Mucosa of stomach (tissue), 1 donor: Measurements from ENCODE around the gene OR2V2.

Experiments
- H3K27me3 ChIP-seq: one replicate; pipeline ENCODE4 v1.7.0; 2013; ENCODE audit warnings: mild to moderate bottlenecking, low read length; ENCODE audit not compliant: control insufficient read depth, insufficient read depth
- H3K36me3 ChIP-seq: one replicate; pipeline ENCODE4 v1.7.0; 2013; ENCODE audit warnings: low read length; ENCODE audit not compliant: control insufficient read depth, insufficient read depth
- H3K4me1 ChIP-seq: one replicate; pipeline ENCODE4 v1.7.0; 2013; ENCODE audit warnings: mild to moderate bottlenecking, low read length; ENCODE audit not compliant: control insufficient read depth, insufficient read depth
- H3K4me3 ChIP-seq: one replicate; pipeline ENCODE4 v1.7.0; 2013; ENCODE audit warnings: low read length
- H3K9ac ChIP-seq: one replicate; pipeline ENCODE4 v1.7.0; 2013; ENCODE audit warnings: mild to moderate bottlenecking, low read length, moderate library complexity
- H3K9me3 ChIP-seq: one replicate; pipeline ENCODE4 v1.7.0; 2013; ENCODE audit warnings: mild to moderate bottlenecking, low read length, moderate library complexity; ENCODE audit not compliant: control insufficient read depth
- donor health status: Pancreatic carcinoma.

The OR2V2 gene

DNA sequence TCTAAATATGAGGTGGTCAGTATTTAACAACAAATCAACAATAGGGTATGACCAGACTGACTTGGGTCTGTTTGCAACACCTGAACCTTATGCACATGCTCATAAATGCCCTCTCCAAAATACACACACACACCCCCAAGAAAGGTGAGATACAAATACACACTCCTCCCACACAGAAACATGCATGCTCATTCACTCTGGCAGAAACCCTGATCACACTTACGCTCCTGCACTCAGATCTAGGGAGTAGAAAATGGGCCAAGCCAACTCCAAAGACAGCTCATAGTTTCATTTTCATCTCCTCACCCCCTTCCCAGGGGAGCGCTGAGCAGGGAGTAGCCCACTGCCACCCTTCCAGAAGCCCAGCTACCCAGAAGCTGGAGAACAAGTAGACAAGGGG, 46.3 kb downstream of the OR2V2 start:
- H3K27me3 ChIP-seq = no peaks in the 10 kb centered on the region
- H3K9ac ChIP-seq = no peak overlapping the region
- peaks cover 20% of the 10 kb centered on the region for H3K4me1 ChIP-seq

DNA sequence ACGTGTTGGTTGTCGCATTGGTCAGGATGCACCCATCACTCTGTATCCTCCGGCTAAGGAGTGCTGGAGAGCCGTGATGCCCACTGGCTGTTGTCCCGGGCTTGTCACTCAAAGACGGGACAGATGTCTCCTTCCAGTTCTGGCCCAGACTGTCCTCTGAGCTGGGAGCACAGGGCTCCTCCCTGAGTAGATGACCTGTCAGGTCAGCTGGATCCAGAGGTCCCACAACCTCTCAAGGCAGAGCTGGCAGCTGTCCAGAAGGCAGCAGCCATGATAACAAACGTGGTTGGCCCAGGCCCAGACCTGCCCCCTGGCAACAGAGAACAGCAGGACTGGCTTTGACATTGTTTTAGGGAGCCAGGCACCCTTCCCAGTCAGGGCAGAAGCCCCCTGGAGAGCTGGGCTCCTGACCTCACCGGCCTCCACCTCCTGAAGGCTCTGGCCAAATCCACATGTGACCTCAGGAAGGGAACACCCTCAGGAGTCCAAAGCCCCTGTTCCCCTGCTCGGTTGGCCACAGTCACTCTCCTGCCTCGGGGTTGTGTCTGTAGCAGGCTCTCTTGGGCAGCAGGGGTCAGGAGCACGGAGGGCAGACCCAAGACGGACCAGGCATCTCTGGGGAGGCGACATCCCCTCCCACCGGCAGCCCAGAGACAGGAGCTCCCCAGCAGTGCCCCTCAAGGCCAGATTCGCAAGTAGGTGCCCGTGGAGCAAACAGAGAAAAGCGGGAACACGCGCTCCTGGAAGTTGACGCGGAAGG, 47.3 kb downstream of the OR2V2 start:
- no peak overlapping the region for H3K9ac ChIP-seq
- no peaks in the 10 kb centered on the region for H3K36me3 ChIP-seq
- no peak overlapping the region for H3K4me3 ChIP-seq
- no peaks in the 10 kb centered on the region for H3K27me3 ChIP-seq
- H3K4me1 ChIP-seq = peaks cover 16% of the 10 kb centered on the region
- H3K9me3 ChIP-seq = no peaks in the 10 kb centered on the region

More for the DNA sequence above, 46.3 kb downstream of the OR2V2 start:
- Histone ChIP-seq H3K4me3 (no peak overlapping the region), H3K36me3 (no peaks in the 10 kb centered on the region), H3K9me3 (no peaks in the 10 kb centered on the region)

DNA sequence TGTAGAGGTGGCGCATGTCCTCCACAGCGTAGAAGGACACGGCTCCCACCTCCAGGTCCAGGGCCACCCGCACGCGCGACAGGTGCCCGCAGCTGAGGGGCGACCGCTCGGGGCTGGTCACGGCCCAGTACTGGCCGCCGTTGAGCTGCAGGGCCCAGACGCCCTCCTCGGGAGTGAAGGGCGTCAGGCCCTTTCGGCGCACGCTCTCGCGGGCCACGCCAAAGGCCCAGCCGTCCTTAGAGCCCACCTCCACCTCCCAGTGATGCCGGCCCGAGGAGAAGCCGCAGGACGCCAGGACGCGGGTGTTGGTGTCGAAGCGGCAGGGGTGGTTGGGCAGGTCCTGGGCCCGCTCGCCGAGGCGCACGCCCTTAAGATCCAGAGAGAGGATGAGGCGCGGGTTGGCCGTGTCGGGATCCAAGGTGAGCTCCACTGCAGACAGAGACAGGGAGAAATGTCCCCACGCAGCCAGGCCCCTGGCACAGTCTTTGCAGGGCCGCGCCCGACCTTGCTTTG, 47.9 kb downstream of the OR2V2 start:
- Histone ChIP-seq H3K4me3 (no peak overlapping the region), H3K36me3 (no peaks in the 10 kb centered on the region), H3K9me3 (no peaks in the 10 kb centered on the region)

DNA sequence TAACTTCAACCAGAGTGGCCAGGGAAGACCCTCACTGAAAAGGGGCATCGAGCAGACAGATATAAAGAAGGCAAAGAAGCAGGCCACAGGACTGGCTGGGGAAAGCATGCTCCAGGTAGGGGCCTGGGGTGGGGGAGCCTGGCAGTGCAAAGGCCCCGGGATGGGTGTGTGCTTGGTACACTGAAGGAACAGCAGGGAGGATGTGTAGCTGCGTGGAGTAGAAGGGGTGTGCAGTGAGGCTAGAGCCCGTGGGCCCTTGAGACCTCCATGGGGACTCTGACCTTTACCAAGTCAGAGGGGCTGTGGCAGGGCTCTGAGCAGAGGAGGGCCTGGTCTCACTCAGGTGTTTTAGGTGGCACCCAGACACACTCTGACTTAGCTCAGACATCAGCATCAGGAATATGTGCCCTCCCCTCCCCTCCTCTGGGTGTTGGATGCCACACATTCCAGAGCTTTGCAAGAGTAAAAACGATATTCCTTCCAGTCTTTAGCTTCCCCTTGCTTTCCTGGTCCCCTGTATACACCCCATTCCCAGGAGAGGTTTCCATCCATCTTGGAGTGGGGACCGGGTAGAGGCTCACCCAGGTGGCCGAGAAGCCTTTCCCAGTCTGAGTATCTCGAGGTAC, 50.1 kb downstream of the OR2V2 start:
- Histone ChIP-seq H3K4me3 (no peak overlapping the region), H3K27me3 (no peaks in the 10 kb centered on the region), H3K4me1 (peaks cover 13% of the 10 kb centered on the region), H3K9ac (no peak overlapping the region), H3K9me3 (no peaks in the 10 kb centered on the region), H3K36me3 (no peaks in the 10 kb centered on the region)

More for the DNA sequence above, 47.9 kb downstream of the OR2V2 start:
- peaks cover 16% of the 10 kb centered on the region for H3K4me1 ChIP-seq
- H3K27me3 ChIP-seq = no peaks in the 10 kb centered on the region
- H3K9ac ChIP-seq = no peak overlapping the region

DNA sequence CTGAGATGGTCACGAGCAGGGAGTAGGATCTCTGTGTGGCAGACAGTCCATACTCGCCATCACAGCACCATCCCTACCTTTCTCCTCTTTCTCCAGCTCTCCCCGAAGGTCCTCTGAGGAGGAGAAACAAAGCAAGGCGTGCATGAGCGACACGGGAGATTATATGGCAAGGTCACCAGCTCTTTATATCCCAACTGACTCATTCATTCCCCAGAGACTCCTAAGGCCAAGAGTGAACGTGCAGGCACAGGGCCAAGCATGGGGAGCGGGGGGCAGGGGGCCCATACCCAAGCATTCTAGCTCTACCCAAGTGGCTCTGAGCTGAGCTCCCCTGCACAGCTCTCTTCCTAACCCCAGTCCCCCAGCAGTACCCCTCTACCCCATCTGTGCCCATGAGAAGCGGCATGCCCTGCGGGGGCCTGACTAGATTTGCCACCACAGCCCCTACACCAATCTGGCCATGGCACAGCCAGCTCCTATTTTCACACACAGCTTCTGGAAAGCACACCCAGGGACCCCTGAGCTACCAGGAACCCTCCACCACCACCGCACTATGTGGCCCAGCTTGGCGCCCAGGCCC, 50.8 kb downstream of the OR2V2 start:
- no peak overlapping the region for H3K4me3 ChIP-seq
- no peaks in the 10 kb centered on the region for H3K9me3 ChIP-seq
- H3K4me1 ChIP-seq = peaks cover 13% of the 10 kb centered on the region
- no peaks in the 10 kb centered on the region for H3K36me3 ChIP-seq
- H3K27me3 ChIP-seq = no peaks in the 10 kb centered on the region
- no peak overlapping the region for H3K9ac ChIP-seq

DNA sequence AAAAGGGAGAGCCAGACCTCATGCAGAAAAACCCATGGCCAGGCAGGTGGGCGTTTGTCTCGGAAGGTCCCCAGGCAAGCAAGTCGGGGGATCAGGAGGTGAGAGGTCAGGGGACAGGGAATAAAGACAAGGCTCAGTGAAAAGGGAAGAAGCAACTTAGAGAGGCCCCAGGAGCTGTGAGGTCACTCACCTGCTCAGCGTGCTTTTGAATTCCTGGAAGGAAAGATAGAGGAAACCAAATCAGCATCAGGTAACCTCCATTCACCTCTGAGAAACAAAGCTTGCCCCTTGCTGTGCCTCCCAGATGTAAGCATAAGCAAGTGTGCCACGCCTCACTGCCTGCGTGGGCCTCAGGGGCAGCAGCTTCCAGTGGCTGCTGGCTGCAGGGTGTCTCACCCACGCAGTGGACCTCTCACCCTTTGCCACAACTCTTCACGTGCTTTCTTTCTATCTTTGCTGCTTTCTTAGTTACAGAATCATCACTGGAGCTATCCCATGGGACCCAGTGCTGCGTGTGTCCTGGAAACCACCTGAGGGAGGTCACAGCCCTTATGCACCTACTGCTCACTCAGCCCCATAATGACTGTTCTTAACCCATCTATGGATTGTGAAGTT, 51.6 kb downstream of the OR2V2 start:
- Histone ChIP-seq H3K9me3 (no peaks in the 10 kb centered on the region), H3K4me1 (peaks cover 19% of the 10 kb centered on the region), H3K4me3 (no peak overlapping the region), H3K9ac (no peak overlapping the region), H3K36me3 (no peaks in the 10 kb centered on the region), H3K27me3 (peaks cover 8% of the 10 kb centered on the region)

DNA sequence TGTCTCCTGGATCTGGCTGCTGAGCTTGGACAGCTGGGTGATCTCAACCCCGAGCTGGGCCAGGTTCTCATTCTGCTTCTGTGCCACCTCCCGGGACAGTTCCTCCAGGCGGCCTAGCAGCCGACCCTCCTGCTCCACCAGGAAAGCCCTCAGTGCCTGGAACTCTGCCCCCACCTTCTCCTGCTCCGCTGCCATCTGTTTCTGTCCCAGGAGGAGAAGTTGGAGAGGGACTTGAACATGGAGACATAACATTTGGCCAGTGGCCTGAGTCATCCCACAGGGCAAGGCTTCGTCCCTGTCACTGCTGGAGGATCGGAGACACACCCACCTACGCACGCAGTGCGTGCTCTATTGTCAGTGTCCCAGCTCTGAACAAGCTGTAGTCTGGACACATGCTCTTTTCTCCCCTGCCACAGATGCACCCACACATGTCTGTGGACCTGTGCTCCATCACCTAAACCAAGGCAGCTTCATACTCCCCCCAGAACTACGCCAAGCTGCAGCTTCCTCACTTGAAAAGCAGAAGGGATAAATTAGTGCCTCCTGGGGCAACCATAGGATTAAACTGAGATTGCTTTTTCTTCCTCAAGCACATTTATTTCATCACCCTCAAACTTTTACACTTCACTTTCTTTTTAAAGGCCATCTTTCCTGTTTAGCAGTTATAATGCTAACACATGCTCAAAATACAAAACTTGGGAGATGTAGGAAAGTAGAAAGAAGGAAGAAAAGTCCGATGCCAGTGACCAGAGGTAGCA, 52.7 kb downstream of the OR2V2 start:
- no peak overlapping the region for H3K9ac ChIP-seq
- H3K4me1 ChIP-seq = peaks cover 23% of the 10 kb centered on the region
- peaks cover 14% of the 10 kb centered on the region for H3K27me3 ChIP-seq
- no peak overlapping the region for H3K4me3 ChIP-seq
- no peaks in the 10 kb centered on the region for H3K36me3 ChIP-seq
- H3K9me3 ChIP-seq = no peaks in the 10 kb centered on the region

DNA sequence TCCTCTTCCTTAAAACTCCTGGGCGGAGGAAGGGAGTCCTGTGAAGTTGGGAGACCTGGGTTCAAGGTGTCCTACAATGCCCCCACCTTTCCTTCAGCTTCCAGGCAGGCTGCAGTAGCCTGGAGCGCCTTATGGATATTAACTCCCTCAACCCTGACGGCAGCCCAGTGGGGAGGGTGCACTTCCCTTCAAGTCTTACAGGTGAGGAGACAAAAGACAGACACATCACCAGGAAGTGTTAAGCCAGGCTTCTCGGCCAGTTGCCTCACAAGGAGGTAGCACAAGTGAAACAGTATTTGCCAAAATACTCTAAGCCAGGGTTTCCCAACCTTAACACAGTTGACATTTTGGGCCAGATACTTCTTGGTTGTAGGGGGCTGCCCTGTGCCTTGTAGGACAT, 53.4 kb downstream of the OR2V2 start:
- Histone ChIP-seq H3K4me3 (no peak overlapping the region), H3K9ac (no peak overlapping the region), H3K27me3 (peaks cover 22% of the 10 kb centered on the region), H3K9me3 (no peaks in the 10 kb centered on the region), H3K4me1 (peaks cover 29% of the 10 kb centered on the region), H3K36me3 (no peaks in the 10 kb centered on the region)

DNA sequence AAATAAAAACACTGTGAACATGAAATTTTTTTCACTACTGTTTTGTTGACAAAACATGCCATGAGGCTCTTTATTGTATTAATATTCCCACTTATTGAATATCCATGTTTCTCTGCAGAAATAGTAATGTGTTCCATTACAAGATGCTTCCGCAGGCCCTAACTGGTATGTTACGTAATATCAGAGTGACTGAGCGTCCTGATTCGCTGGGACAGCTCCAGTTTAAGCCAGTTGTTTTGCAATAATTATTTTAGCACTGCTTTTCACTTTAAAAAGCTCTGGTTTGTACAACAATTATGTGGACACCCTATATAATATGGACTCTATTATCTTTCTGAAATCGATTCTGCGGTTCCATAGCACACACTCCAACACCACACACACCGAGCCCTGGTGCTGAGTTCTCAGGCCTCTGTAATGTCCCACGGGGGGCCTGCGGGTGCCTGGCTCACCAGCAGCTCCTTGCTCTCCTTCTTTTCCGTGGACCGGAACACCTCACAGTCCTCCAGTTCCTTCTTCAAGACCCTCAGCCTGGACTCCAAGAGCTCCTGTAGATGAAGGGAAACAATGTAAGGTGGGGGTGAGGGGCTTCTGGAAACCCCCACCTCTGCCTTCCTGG, 55.8 kb downstream of the OR2V2 start:
- Histone ChIP-seq H3K9ac (no peak overlapping the region), H3K4me1 (peaks cover 37% of the 10 kb centered on the region), H3K4me3 (no peak overlapping the region), H3K27me3 (peaks cover 28% of the 10 kb centered on the region), H3K36me3 (no peaks in the 10 kb centered on the region), H3K9me3 (no peaks in the 10 kb centered on the region)

DNA sequence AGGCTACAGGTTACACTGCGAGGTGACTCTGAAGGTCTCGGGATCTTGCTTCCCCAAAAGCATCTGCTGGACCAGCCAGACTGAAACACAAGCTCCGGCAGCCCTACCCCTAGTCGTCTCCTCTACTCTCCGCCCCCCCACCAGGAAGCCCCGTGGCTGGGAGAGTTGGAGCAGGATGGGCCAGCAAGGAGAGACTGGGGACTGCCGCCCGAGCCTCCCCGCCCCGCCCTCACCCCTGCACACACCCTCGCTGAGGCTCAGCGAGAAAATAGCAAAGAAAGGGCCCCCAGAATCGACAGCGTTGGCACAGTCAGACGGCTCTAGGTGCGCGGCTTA, 56.4 kb downstream of the OR2V2 start:
- Histone ChIP-seq H3K27me3 (peaks cover 28% of the 10 kb centered on the region), H3K36me3 (no peaks in the 10 kb centered on the region), H3K4me1 (peaks cover 37% of the 10 kb centered on the region), H3K9ac (peak overlapping the region; percentile 40), H3K9me3 (no peaks in the 10 kb centered on the region), H3K4me3 (peak overlapping the region; percentile 2)

DNA sequence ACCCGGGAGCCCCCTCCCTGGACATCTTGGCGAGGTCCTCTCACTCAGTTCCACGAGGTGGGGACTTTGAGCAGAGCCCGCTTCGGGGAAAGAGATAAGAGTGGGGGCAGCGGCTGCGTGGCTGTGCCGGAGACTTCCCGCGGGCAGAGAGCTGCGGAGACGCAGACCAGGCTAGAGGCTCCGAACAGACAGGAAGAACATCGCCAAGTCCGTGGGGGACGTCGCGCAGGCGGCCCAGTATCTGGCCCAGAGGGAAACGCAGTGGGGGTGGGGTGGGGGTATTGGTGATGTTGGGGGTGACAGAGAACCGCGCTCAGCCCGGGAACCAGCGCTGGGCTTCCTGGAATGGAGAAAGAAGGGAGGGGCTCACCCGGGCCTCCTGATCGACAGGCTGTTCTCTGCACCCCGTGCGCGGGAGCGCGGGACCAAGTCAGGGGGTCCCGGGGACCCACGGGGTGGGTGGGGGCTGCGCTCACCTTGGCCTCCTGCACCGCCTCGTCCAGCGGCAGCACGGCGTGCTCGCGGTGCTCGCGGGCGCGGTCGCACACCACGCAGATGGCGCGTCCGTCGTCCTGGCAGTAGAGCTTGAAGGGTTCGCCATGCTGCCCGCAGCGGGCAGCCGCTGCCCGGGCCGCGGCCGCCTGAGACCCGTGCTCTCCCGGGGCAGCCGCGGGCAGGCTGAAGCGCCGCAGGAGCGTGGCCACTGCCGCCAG, 56.9 kb downstream of the OR2V2 start:
- peaks cover 37% of the 10 kb centered on the region for H3K4me1 ChIP-seq
- peak overlapping the region; percentile 2 for H3K4me3 ChIP-seq
- peaks cover 28% of the 10 kb centered on the region for H3K27me3 ChIP-seq
- H3K9ac ChIP-seq = peak overlapping the region; percentile 40
- H3K36me3 ChIP-seq = no peaks in the 10 kb centered on the region
- H3K9me3 ChIP-seq = no peaks in the 10 kb centered on the region
